PC-3 (cell line): Measurements from ENCODE around the gene AKAP6.

Source experiments
- EZH2 ChIP-seq: fragments of 300-600 bp; sonication (generic); IDR thresholded peaks from one replicate; pipeline ENCODE4 v1.6.1; 2017; ENCODE audit warnings: antibody characterized with exemption, mild to moderate bottlenecking, low read length; ENCODE audit not compliant: unreplicated experiment
- EZH2phosphoT487 ChIP-seq: fragments of 300-600 bp; sonication (generic); IDR thresholded peaks from 2 replicates; pipeline ENCODE4 v1.6.1; 2018; ENCODE audit warnings: mild to moderate bottlenecking, antibody characterized with exemption, low read length, borderline replicate concordance
- TF ChIP-seq, protein P1 (sequence below): fragments of 300-600 bp; sonication (generic); conservative IDR thresholded peaks from 2 replicates; pipeline ENCODE4 v1.5.1; 2017; ENCODE audit warnings: antibody characterized with exemption, low read depth, mild to moderate bottlenecking, low read length

DNA sequence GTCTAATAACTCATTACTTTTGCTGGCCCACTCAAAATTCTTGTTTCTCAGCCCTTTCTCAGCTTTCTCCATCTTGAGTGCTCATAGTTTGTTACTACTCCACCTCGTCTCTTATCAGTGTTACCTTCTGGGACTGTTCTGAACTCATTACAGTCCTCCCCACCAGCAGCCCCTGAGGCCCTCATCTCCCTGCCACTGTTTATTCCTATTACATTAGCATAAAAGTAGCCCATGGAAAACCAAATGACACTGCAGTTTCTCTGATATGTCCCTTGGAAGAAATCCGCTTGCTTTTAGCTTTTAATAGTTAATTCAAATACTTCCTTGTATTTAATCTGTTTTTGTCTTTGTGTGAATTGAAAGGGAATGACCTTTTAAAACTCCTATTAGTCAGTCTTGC is 7.6 kb downstream of the AKAP6 start:
- TF ChIP-seq, protein P1, sequence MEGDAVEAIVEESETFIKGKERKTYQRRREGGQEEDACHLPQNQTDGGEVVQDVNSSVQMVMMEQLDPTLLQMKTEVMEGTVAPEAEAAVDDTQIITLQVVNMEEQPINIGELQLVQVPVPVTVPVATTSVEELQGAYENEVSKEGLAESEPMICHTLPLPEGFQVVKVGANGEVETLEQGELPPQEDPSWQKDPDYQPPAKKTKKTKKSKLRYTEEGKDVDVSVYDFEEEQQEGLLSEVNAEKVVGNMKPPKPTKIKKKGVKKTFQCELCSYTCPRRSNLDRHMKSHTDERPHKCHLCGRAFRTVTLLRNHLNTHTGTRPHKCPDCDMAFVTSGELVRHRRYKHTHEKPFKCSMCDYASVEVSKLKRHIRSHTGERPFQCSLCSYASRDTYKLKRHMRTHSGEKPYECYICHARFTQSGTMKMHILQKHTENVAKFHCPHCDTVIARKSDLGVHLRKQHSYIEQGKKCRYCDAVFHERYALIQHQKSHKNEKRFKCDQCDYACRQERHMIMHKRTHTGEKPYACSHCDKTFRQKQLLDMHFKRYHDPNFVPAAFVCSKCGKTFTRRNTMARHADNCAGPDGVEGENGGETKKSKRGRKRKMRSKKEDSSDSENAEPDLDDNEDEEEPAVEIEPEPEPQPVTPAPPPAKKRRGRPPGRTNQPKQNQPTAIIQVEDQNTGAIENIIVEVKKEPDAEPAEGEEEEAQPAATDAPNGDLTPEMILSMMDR = no peak
- TF ChIP-seq EZH2 (no peak), EZH2phosphoT487 (no peak)
